HG03469 (cell line): ENCODE measurements around the gene C12orf42.

Experiments
- ATAC-seq: cut with Tn5 transposase; IDR thresholded peaks from one replicate; pipeline ENCODE4 v1.9.1; 2021; ENCODE audit warnings: mild to moderate bottlenecking, moderate library complexity, moderate number of reproducible peaks; ENCODE audit not compliant: unreplicated experiment

The C12orf42 gene

DNA sequence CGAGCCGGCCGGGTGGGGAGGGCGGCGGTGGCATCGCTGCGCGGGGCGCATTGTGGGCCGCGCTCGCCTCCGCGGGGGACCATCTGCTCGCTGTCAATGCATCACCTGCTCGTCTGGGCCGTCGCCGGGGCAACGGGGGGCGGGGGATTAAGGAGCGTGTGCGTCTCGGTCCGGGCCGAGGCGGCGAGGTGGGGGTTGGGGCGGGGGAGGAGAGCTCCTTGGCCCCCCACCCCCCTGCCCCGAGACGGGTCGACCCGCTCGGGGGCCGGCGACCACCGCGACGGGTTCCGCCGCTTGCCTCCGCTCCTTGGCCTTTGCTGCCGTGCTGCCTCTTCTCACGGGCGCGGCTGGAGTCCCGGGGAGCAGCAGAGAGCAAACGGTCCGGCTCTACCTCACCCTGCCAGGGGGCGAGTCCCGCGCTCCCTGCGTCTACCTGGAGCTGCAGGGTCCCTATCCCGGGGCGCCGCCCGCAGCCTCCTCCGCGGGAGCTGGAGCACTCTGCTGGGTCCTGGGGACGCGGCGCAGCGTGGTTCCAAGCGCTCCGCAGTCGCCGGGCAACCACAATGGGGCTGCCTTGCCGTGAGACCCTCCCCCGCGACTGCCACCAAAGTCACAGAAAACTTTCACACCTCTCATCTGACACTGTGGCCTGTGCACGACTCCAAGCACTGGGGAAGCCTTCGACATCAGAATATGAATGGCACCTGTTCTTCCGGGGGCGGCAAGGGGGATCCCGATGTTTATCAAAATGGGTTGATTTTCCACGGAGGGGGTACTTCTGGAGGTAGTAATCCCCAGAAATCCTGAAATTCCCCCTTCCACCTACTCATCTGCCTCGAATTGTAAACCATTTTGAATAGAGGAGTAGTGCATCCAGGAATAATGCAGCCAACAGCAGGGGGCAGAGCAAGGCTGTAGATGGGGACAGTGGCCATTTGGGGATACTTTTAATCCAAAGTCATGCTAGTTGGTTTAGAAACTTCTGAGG lies at the start of gene C12orf42:
Gene C12orf42 (minus strand): TSS at position 500 of the 988 bp plus-strand sequence. CDS start 17,542 bp downstream, outside the sequence.
- ATAC-seq = peak; percentile 44

DNA sequence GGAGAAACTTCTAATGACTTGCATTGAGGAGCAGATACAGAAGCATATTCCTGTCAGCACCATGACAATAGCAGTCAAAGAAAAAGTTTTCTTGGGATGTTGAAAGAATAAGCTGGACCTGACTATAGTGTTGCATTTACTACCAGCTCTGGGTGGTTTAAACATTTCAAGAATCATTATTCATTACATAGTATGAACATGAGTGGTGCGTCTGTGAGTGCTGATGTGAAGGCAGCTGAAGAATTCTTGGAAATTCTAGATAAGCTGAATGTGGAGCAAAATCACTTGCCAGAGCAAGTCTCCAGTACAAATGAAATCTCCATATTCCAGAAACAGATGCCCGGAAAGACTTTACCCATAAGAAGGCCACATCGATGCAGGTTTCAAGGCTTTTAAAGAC lies 46.3 kb upstream of the C12orf42 start:
- ATAC-seq = no peak

DNA sequence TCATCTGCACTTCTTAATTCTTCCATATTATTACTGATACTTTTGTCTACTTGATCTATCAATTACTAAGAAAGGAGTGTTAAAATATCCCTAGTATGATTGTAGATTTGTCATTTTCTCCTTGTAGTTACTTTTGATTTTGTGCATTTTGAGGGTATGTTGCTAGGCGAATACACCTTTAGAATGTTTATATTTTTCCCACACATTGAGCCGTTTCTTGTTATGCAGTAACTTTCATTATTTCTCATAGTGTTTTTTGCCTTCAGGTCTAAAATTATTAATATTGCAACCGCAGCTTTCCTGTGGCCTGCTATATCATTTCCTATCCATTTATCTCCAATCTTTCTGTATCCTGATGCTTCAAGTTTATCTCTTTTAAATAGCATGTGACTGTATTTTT lies 44.6 kb upstream of the C12orf42 start:
- ATAC-seq = no peak

DNA sequence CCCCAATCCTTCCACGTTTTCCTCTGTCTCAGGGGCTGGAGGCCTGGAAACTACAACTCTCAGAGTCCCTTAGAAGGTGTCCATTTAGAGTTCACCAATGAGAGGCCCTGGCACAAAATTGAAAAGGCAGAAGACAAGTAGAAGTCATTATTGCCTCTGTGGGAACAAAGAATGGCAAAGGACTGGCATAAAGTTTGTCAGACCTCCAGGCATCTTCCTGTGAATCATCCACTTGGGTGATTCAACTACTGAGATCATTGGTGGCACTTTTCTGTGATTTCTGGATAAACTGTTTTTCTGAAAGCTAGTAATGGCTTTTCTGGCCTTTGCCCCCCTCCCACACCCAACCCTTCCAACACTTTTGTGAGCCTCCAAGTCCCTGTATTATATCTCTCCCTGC lies 42.6 kb upstream of the C12orf42 start:
- ATAC-seq = no peak

DNA sequence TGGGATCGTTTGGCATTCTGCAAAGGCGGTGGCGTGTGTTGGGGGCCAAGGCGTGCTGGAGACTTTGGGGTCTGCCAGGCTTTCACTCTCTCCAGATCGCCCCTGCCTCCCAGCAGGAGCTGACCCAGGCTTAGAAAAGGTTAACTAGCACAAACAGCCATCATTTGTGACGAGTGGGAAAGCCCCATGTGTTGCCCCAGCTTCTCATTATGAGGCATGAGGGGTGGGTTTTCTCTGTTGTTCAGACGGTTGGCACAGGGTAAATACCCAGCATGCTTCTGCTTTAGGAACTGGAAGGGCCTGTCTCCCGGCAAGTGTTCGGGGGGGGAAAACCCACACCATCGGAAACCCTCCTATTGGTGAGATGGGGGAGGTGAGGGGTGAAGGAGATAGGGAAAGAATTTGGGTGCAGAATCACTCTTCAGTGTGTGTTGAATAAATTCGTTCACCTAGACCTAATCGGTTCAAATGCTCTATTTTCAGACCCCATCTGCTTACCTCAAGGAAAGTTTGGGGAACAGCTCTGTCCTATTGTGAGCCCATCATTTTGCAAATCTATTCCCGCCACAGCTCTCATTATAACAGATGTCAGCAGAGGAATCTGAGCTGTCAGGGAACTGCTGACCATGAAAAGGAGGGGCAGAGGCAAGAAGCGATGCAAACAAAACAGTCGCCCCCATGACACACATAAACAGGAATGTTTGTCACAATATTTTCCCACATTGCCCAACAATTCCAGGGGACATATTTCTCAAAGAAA lies 34.7 kb upstream of the C12orf42 start:
- ATAC-seq = no peak

DNA sequence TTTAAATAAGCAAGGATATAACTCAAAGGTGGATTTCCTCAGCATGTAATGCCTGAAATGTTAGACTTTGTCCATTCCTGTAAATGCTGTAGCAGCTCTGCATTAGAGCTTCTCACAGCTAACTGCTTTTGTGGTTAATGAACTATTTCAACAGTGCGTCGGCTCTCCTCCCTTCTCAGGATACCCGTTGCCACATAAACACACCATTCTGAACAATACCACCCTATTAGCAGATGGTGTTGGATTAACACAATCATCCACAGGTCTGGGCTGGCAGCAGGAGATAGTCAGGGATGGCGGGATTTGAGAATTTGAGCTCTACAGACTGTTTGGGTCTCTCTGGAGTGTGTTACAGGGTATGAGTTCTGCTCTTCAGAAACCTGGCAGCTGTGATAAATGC lies 33.5 kb upstream of the C12orf42 start:
- ATAC-seq = no peak

DNA sequence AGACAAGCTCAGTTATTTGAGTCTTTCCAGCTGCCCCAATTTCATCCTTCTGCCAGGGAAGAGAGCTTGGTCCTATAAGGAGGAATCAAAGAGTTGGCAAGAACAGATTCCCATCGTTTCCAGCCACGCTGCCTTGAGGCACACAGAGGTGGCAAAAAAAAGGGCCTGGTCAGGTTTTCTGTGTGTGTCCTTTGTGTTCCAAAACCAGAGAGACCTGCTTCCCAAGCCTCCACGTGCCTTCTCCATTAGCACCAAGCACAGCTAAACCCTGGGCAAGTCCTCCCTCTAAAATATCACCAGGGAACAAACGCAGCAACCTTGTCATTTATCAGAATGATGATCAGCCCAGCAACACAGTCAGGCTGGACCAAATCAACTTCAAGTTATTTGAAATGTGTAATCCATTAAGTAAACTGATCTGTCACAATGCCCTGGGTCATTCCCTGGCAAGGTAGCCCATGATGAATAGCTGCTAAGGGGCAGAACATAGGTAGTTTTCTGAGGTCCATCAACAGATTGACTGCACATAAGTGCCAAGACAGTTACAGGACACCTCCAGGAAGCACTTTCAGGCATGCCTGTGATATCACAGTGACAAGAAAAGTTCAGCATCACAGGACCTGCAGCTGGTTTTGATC lies 28.6 kb upstream of the C12orf42 start:
- ATAC-seq = no peak

DNA sequence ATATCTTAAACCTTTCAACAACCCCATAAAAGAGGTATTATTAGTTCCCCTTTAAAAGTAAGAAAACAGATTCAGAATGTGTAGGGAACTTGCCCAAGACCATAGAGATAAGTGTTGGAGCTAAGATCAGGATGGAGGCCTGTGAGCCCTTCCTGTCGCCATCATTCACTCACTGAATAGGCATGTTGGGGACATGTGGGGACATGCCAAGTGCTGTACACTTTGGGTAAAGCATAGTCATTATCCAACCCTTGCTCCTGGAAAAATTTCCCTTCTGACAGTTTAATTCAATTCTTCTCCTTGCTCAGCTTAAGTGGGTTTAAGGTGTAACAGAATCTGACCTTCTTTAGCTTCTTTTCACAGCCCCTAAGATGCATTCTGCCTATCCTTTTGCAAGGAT lies 28.0 kb upstream of the C12orf42 start:
- no peak for ATAC-seq

DNA sequence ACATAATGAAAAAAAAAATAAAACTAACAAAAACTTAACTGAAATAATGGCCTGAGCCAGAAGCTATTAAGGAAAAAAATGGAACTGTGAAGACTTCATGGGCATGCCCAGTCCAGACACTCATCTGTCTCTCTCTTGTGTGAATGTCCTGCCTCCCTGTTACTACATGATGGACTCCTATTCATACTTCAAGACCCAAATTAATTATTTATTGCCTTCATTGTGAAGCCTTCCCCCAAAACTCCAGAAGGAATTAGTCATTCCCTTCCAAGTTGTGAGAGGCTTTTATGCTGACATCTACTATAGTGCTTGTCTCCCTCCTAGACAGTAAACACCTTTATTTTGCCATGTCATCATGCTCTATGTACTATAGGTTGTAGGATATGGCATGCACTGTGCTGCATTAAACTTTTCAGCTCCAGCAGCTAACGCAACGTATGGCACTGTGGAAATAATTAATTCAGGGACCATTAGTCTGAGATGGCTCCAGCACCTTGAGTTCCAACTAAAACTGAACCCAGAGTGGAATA lies 25.0 kb upstream of the C12orf42 start:
- ATAC-seq = no peak

DNA sequence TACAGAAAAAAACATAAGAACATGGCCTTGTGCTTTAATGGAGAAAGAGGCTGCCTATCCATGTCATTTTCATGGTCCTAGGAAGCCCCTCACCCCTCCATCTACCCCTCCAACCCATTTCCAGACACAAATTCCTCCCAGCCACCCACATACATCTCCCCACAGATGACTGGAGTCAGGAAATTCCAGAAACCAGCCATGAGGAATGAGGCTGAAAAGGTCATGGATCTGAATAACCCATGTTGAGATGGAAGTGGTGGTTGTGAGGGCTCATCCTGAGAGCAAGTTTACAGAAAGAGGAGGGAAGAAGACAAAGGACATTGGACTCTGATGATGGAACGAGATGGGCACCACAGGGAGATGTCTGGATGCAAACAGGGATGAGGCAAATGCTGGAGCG lies 23.9 kb upstream of the C12orf42 start:
- no peak for ATAC-seq

DNA sequence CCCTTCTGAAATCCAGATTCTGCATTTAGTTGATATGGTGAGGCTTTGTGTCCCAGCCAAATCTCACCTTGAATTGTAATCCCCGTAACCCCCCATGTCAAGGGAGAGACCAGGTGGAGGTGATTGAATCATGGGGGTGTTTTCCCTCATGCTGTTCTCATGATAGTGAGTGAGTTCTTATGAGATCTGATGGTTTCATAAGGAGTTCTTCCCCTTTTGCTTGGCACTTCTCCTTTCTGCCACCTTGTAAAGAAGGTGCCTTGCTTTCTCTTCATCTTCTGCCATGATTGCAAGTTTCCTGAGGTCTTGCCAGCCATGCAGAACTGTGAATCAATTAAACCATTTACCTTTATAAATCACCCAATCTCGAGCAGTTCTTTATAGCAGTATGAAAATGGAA lies 23.1 kb upstream of the C12orf42 start:
- ATAC-seq = no peak

DNA sequence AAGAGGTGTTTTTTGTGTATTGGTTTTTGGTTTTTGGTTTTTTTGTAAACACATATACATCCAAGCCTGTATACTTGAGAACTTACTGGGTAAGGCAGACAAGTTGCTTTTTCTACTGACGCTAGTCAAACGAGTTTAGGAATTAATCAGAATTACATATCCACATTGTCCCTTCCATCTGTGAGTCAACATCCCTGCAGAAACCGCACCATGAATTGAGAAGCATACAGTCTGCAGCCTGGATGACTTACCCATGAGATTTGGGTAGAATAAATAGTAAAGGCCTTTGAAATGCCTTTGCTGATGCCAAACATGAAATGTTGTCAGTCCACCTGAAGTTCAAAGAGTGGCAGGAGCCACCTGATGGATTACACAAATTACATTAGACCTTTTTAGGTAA lies 21.4 kb upstream of the C12orf42 start:
- no peak for ATAC-seq

DNA sequence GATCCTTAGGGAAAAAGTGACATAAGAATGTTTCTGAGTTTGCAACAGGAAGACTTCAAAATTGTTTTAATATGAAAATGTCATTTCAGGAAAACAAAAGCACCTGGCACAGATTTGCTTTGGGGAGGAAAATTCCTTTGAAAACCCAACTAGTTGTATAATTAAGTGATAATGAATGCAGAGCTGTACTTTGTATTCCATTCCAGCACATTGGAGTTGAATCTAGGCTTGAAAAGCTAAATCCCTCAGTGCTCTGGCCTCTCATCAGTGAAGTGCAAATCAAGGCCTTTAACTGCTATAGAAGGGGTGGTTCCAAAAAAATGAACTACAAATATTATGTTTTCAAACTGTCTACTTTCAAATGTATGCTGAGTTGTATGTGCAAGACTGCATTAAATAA lies 19.6 kb upstream of the C12orf42 start:
- no peak for ATAC-seq

DNA sequence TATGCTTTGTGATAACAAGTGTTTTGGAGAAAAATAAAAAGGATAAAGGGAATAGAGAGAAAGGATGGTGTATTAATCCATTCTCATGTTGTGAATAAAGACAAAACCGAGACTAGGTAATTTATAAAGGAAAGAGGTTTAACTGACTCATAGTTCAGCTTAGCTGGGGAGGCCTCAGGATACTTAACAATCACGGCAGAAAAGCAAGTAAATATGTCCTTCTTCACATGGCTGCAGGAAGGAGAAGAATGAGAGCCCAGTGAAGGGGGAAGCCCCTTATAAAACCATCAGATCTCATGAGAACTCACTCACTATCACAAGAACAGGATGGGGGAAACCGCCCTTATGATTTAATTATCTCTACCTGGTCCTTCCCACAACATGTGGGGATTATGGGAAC lies 18.1 kb upstream of the C12orf42 start:
- ATAC-seq = no peak

DNA sequence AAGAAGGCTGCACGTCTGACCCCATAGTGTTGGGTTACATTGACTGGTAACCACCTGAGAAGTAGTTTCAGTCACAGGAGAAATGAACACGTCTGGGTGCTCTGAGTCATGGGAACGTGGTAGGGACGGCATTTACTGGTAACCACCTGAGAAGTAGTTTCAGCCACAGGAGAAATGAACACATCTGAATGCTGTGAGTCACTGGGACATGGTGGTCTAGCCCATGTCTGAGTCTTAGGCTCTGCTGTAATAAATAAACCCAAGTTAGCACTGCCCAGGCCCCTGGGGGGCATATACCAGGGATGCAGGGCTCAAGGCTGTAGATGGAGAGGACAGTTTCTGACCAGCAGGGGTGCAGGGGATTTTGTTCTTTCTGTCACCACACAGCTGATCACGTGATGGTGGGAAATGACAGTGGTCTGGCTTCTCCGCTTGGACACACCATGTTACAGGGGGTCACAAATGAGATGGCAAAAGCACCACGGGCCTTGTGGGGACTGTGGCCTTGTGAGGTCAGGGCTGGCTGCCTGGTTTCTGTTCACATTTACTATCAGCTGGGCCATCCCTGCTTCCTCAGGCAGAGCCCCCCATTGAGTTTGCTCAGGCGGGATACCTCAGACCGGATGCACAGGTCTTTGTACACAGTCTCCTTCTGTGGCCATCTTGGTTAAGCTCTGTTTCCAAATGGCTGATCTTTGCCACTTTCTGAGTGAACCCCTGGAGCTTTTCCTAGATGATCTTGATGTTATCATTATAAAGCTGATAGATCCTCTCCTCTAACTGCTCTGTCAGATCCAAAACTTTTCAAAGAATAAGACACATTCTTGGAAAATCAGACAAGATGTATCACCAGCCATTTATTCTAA lies 9.8 kb upstream of the C12orf42 start:
- peak; percentile 91 for ATAC-seq

DNA sequence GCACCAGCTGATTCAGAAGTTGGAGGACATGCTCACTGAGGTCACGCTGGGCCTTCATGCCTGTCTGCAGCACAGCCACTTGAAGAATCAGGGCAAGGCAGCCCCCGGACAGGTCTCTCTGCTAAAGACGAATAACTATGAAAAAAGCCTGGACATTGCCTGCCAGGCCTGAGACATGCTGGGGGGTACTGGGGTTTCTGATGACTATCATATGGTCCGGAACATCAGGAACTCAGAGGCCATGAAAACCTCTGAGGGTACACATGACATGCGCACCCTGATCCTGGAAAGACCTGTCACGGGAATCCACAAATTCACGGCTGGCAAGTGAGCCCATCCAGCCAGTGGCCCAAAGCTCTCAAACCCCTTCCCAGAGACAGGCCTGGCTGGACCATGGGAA lies 8.8 kb upstream of the C12orf42 start:
- no peak for ATAC-seq

DNA sequence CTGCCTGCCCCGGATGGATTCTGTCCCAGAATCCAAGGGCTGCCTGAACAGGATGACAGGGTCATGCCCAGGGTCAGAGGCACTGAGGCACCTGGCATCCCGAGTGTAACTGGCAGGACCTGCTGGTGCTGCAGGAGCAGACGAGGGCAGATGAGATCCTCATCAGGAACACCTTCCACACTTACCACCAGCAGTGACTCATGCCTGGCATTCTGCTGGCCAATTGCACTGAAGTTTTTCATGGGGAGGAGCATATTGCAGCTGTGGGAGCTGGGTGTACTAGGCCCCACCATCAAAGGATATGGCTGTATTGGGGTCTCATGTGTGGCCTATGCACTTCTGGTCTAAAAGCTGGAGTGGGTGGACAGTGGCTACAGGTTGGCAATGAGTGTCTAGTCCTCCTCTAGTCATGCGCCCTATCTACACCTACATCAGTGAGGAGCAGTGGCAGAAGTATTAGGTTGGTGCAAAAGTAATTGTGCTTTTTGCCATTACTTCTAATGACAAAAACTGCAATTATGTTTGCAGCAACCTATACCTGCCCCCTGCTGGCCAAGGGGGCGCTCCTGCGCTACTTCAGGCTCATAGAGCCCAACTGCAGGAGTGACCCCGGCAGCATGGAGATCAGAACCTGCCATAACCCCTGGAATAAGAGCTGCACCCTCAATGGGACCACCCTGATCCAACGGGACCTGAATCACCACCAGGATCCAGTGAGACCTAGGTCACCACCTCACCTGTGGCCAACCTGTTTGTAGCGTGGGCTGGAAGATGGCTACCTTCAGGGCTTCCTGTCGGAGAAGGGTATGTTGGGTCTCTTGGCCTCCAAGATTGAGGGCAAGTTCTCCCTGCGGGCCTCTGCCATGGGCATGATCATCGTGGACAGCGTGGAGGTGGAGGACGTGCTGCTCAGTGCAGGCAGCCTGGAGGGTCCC lies 8.0 kb upstream of the C12orf42 start:
- ATAC-seq = no peak

DNA sequence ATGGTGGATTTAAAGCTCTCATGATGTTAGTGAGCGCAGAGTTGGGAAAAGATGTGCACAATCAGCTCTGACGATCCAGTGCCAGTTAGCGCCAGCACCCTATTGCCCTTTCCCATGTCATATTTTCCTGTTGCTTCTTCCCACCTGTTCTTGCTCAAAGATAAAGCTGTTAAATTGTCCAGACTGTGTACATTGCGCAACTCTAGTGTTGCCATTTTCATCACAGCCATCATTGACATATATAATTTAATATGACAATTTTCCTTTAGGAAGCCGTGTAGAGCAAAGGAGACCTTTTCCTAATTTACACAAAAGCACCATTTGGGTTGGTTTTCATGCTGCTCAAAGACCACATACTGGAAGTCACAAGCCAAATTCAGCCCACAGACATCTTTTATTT lies 5.7 kb upstream of the C12orf42 start:
- no peak for ATAC-seq

DNA sequence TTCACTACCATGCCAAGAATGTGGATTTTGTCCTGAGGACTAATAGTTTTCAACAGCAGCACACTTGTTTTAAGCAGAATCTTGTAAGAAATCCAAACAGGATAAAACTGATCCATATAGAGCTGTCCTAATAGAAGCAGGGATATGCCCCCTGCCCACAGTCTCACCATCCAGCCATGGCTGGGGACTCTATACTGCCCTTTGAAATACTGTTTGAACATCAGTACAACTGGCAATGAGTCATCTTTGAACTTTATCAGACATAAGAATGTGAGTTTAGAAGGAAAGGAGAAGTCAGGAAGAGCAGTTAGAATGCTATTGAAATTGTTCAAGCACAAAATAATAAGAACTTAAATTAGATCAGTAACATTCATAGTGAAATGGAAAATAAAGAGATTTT lies 3.8 kb upstream of the C12orf42 start:
- ATAC-seq = no peak
